Cardiac fibroblast (primary cell): Measurements from ENCODE around the gene ARHGAP21.

Experiments used
- DNase-seq, 2 donors: peaks; one replicate each; pipeline versions ENCODE4 v3.0.0 to v3.0.0-alpha.2; 2010; ENCODE audit warnings: low read depth in 2 of 2
- H3K4me3 ChIP-seq, 2 donors: replicated peaks in 1 of 2; 1 replicate in 1 of 2; 2 replicates in 1 of 2; pipeline ENCODE4 v1.5.1; 2011; ENCODE audit warnings: low read depth in 2 of 2, low read length in 2 of 2, mild to moderate bottlenecking in 2 of 2, moderate library complexity in 1 of 2
- TF ChIP-seq, protein P1 (sequence below): IDR thresholded peaks from one replicate; pipeline ENCODE4 v1.5.1; 2011; ENCODE audit warnings: low read depth, mild to moderate bottlenecking, low read length, inconsistent platforms

ARHGAP21 gene

DNA sequence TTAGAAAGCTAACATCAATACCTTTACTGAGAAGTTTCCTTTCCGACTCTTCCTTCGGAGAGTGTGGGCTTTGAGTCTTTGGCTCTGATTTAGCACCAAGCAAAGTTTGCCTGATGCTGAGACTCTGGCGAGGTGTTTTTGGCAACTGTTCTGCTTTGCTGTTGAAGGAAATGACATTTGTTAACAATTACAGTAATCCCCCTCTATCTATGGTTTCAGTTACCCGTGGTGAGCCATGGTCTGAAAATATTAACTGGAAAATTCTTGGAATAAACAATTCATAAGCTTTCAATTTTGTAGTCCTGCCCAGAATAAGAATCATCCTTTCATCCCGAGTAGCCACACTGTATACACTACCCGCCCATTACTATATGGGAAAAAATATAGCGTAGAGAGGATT, 126.3 kb downstream of the ARHGAP21 start:
- TF ChIP-seq, protein P1, sequence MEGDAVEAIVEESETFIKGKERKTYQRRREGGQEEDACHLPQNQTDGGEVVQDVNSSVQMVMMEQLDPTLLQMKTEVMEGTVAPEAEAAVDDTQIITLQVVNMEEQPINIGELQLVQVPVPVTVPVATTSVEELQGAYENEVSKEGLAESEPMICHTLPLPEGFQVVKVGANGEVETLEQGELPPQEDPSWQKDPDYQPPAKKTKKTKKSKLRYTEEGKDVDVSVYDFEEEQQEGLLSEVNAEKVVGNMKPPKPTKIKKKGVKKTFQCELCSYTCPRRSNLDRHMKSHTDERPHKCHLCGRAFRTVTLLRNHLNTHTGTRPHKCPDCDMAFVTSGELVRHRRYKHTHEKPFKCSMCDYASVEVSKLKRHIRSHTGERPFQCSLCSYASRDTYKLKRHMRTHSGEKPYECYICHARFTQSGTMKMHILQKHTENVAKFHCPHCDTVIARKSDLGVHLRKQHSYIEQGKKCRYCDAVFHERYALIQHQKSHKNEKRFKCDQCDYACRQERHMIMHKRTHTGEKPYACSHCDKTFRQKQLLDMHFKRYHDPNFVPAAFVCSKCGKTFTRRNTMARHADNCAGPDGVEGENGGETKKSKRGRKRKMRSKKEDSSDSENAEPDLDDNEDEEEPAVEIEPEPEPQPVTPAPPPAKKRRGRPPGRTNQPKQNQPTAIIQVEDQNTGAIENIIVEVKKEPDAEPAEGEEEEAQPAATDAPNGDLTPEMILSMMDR, result no peak
- no peak overlapping the region for H3K4me3 ChIP-seq

DNA sequence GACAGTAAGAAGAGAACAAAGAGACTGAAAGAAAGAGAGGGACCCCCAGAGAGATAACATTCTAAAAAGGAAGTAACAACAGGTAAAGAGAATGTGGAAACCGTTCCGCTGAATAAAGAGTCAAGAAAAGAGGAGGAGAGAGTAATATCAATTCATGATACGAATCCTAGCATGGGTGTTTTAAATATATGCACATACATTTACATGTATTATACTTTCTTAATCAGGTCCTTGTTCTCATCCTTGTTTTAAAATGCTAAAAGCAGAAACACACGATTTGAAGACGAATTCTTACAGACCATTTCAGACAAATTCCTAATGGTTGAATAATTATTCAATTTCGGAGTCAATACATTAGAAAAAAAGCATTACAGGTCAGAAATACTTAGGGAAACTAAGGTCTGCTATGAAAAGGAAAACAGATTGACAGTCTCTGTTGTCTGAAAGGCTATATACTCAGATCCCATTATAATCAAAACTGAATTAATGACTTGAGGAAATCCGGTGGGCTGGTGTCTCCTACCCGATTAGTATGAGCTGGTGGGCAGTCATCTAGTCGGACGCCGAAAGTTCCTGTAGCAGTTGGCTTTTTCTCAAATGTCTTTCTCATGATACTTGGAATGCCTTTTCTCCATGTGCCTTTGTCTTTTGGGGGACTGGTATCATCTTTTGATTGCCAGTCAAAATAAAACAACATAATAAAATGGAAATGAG, 127.3 kb downstream of the ARHGAP21 start:
- TF ChIP-seq, protein P1, result no peak

More for the DNA sequence above, 126.3 kb downstream of the ARHGAP21 start:
- no peak for DNase-seq

DNA sequence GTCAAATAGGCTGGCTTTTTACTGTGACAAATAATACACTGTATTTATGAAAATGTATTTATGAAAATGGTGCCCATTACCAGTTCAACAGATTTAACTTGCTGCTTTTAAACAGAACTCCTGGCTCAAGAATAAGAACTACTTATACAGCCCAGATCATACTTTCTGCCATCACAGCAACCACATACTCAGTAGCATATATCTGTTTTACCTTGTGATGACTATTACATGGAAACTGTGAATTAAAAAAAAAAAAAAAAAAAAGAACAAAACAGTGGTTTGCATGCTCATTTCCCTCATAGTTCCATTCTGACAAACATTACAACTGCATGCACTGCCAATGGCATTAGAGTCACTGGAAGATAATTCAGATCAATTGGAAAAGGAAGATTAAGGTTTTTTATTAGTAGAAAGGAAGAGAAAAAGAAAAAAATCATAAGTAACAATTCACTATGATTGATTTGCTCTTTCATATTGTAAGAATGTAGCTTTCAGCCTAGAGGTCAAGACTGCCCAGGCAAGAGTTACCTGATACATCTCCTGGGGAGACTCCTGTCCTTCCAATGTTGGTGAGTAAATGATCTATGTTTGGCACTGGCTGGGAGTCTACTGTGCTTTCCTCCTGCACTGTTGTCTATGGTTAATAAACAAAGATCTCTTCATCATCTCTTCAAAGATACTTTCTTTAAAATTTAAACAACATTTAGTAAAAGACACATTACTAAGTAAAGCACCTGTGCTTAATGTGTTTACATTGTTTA, 132.8 kb downstream of the ARHGAP21 start:
- no peak overlapping the region for H3K4me3 ChIP-seq
- TF ChIP-seq, protein P1, result no peak
- no peak for DNase-seq

More for the DNA sequence above, 127.3 kb downstream of the ARHGAP21 start:
- no peak overlapping the region for H3K4me3 ChIP-seq
- no peak for DNase-seq

DNA sequence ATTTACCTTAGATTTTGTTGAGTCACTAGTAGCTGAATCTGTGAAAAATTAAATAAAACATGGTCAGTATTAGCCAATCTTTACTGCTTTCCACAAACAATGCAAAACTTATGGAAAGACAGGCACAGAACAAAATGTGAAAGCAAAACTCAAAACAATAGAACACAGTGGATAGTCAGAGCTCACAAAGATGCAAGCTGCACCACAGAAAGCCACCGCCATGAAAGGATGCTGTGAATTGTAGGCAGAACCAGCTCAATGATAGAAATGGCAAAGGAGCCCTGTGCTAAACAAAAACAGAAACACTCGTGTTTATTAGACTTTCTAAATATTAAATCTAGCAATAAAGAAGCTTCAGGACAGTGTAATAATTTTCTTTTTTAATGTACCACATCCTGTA, 134.4 kb downstream of the ARHGAP21 start:
- no peak overlapping the region for H3K4me3 ChIP-seq
- no peak for DNase-seq
- TF ChIP-seq, protein P1, result no peak

DNA sequence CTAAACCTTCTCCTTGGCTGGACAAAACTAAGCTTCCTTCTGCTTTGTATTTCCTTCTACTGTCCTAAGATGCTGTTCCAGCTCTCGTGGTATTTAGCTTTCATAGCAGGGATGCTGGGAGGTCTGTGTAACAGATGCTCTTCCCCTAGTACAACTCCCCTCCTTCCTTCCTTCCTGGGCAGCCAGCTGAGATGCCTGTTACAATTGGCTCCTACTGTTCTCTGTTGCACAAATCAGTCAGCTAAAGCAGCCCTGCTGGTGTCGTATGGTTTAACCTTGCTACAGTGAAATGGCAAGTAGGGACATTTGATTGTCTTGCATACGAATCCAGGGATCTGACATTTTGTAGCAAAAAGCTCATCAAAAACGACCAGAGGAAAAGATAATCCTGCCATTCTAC, 143.8 kb downstream of the ARHGAP21 start:
- TF ChIP-seq, protein P1, result no peak
- H3K4me3 ChIP-seq, result no peak overlapping the region
- DNase-seq, result no peak

DNA sequence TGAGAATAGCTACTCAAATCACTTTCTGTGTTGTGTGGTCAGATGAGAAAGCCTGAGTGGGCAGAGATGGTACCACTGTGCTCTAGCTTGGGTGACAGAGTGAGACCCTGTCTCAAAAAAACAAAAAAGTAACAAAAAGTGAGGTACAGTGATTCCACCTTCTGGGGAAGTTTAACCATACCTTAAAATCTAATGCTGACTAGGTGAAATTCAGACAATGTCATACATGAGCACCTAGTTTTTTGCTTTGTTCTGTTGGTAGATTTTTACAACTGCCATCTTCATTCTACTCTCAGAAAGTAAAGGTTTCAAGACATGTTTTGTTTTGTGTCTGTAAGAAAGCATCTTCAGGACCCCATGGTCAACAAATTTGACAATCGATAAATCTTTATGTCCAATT, 144.2 kb downstream of the ARHGAP21 start:
- no peak overlapping the region for H3K4me3 ChIP-seq
- TF ChIP-seq, protein P1, result no peak
- DNase-seq, result no peak
